Activated CD4-positive, alpha-beta T cell treated with anti-CD3 and anti-CD28 coated beads, Interleukin-2, amount 50 U/mL, for 24 hours (primary cell): ENCODE measurements around the gene NCS1.
"Not testable (repeated sequence)": the region's sequence is repeated elsewhere in the genome, so short reads cannot be mapped to it uniquely, and the experiment has no call there.

Experiments used
- DNase-seq, 2 donors: peaks; one replicate each; pipeline ENCODE4 v3.0.0-alpha.2; 2020; ENCODE audit warnings: low read depth in 1 of 2, low spot score in 1 of 2

The NCS1 gene

DNA sequence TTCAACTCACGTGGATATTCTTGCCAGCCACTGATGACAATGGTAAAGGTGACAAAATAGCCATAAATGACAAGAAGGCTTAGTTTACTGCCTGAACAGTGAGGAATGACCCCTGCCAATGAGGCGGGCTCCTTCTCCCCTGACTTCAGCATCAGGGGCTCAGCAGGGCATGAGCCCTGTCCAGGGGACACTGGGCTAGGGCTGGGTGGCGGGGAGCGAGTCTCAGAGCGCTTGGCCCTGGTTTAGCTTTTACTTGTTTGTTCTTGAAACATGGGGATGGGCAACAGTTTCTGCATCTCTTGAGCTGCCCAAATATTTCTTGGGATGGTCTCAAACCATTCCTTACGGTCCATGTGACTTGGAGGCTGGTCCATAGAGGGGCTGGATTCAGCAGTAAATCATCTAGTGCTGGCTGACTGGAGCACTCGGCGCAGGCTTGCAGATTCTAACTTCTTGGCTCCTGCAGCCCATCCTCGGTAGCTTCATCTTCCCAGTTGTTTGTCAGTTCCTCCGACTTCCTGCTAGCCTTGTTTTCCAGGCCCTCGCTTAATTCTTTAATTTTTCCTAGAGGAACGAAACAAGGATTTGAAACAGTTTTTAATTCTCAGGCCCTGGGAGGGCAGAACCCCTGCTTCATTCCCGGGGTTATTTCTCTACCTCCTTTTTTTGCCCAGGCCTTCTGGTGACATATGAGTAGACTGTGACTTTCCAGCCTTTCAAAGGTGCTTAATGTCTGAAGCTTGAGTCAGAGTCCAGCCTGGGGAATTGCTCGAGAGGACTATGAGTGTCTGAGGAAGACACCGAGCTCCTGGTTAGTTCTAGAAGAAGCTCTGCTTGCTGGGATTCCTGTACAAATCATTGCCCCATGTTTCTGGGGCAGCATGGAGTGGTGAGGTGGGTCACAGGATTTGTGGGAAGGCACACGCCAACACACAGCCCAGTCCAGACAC, 88.9 kb downstream of the NCS1 start:
- no peak for DNase-seq

DNA sequence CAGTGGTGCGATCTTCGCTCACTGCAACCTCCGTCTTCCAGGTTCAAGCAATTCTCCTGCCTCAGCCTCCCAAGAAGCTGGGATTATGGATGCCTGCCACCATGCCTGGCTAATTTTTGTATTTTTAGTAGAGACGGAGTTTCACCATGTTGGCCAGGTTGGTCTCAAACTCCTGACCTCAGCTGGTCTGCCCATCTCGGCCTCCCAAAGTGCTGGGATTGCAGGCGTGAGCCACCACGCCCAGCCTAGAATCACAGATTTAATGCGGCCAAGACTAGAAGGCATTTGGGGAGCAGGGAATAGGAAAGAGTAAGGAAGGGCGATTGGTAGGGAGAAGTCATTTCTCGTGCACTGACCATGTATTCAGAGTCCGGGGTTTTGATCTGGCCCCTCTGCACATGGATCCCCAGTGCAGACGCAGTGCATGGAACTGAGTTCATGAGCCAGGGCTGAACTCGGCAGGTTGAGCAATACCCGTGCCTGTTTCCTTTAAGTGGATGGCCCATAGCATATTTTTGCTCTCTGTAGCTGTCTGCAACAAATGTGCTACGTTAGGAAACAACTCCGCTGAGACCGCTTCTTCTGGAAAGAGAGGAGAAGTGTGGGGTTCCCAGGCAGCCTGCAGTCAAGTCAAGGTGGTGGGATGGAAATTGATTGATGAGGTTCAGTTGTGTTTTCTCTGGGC, 90.0 kb downstream of the NCS1 start:
- no peak for DNase-seq

DNA sequence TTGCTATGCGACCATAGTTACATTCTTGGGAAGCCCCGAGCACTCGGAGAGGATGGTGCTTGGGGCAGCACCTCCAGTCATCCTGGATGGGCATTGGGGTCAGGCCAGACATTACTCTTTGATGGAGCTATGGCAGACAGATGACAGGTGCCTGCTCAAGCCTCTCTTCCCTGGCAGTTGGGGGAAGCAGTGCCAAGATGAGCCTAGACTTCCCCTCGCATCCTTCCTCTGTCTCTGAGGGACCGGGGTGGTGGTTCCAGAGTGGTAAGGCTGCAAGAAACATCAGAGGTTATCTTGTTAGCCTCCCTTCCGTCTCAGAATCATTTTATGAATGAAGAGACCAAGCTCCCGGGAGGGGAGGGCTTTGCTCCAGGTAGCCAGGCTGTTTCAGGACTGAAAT, 90.6 kb downstream of the NCS1 start:
- no peak for DNase-seq

DNA sequence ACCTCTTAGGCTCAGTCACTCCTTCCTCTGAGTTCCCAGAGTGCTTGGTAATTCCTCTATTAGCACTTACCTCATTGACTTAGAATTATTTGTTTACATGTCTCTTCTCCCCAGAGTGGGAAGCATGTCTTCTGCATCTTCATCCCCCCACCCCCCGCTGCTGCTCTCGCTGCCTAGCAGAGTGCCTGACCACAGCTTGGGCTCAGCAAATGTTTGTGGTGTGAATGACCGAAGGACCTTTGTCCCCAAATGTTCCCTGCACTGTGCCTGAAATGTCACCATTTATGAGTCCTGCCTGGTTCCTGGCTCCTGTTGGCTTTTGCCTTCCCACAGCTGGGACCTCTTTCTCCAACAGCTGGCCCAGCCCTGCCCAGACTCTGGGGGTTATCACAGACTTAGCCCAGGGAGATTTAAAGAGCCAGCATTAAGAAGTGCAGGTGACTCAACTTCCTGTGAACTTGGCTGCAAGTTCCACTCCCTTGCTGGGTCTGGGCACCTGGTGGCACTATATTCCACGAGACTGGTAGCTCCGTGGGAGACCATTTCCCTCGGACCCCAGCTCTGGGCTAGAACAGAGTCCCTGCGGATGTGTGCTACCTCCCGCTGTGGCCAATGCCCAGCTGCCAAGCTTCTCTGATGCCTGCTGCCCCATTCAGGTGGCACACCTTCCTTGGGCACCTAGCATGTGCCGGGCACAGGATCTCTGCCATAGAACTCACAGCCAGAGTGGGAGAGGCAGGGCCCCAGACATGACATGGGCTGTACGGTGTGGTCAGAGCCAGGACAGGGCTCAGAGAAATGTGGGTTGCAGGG, 91.6 kb downstream of the NCS1 start:
- no peak for DNase-seq

DNA sequence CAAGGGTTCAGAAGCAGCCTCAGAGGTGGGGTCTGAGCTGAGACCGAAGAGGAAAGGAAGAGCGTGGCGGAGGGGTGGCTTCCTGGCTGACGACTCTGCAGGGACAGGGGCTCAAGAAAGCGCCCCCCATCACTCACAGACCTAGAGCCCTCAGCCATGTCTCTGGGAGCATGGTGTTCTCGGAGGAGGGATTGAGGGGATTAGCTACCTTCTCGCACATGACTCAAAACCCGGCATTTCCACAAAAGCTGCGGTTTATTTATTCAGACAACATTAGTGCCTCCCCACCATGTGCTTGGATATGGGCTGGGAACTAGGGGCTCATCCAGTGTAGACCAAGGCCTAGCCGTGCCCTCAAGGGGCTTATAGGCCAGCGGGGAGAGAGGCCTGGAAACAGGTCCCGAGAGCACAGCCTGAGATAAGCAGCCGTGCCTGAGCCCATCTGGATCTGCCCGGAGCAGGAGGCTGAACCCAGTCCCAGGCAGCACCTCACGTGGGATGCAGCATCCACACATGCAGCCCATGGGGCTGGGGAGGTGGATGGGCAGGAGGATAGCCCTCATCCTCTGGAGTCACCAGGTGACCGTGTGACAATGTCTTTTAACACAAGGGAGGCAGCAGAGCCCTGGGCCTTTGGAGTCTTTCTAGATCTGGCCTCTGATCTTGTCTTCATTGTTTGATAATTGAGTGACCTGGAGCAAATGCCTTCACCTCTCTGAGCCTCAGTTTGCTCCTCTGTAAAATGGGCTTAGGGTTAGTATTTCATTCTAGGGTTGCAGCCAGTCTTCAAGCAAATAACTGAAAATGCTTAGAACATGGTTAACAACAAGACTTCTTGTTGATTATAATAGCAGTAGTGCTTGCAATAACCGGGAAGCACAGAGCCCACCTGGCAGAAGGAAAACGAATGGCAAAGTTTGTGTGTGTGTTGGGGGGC, 92.5 kb downstream of the NCS1 start:
- no peak for DNase-seq

DNA sequence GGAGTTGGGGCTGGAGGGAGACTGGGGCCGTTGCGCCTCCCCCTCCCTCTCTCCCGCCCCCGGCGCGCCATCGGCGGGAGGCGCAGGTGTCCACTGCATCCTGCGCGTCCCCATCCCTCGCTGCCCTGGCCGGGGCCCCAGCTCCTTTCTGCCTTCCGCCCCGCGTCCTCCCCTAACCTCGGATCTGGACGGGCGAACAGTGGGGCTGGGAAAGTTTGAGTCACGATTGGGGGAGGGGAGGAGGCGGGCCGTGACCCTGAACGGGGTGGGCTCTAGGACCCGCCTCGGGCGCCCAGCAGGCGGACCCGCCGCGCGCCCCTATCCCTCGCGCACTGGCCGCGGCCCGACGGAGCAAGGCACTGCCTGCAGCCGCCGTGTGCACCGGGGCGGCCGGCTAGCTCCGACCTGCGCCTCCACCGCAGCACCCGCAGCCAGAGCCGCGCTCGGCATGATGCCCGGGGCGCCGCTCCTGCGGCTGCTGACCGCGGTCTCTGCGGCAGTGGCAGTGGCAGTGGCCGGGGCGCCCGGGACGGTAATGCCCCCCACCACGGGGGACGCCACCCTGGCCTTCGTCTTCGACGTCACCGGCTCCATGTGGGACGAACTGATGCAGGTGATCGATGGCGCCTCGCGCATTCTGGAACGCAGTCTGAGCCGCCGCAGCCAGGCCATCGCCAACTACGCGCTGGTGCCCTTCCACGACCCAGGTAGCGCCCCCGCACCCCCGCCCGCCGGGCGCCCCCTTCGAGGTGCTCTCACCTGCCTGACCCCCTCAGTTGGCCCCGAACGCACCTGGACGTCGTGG, 93.4 kb downstream of the NCS1 start, which contains the start of gene HMCN2:
TSS of gene HMCN2 (plus strand) at position 330 of the 805 bp plus-strand sequence. CDS start at position 449, 119 bp downstream.
- DNase-seq, result no peak

DNA sequence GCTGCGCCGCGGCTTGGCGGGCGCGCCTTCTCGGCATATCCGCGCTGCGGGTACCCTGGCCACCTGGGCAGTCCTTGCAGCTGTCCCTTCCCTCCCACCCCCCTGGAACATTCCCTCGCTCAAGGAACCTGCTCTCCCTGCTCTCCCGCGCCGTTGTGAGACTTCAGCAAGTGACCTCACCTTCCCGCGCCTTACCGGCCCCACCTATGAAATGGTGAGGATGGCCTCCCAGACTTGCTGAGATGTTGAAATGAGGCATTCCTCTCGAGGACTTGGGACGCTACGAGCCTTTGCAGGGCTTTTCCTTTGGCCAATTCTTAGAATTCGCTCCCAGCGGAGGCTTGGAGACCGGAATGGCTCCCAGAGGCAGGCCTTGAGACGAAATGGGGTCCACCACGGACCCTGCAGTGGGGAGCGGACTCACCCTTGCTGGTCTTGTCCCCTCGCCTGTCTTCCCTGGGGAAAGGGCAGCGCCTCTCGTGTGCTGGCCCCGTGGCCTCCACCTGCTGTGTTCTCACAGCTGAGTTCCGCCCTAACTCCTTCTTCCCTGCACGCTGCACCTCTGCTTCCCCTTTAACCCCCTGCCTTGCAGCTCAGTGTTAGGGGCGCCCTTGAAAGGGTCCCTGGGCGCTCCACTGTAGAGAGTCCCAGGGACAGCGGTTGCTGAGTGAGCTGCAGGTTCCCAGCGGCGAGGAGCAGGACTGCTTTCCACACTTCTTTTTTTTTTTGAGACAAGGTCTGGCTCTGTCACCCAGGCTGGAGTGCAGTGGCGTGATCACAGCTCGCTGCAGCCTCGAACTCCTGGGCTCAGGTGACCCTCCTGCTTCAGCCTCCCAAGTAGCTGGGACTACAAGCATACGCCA, 94.3 kb downstream of the NCS1 start:
- no peak for DNase-seq

DNA sequence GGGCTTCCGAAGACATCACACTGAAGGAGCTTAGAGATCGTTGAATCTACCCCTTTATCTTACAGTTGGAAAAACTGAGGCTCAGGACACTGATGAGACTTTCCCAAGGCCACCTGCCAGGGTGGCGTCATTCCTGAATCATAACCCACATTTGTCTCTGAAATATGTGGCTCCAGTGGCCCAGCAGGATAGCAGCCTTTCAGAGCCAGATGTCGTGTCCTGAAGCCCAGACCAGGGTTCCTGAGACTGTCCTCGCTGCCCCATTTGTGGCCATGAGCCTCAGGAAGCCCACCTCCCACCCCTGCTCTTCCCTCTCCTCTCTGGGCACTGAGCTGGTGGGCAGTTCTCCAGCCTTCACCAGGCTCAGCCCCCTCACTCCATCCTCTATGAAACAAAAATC, 95.7 kb downstream of the NCS1 start:
- no peak for DNase-seq

DNA sequence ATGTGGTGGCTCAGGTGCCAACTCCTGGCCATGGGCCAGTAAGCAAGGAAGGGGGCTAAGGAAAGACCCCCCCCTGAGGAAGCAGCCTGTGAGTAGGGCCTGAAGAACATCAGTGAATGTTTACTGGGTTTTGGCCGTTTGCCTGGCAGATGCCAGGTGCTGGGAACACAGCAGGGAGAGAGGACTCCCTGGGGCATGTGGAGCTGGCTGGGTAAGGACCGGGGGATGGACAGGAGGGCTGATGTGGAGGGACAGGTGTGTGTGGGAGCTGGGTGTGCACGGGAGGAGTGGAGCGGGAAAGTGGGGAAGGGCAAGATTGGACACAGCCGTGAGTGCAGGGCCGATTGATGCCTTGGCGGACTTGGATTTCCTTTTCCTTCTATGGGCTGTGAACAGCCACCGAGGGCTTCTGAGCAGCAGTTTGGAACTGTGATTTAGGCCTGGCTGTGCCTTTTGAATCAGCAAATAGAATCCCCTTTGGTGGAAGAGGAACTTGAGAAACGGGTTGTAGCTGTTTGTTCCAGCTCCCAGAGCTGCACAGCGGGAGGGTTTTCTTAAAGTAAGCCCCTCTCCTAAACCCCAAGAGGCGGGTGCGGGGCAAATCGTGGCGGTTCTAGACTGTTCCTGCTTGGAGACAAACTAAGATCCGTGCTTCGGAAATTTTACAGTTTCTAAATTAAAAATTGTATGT, 96.5 kb downstream of the NCS1 start:
- DNase-seq, result no peak

DNA sequence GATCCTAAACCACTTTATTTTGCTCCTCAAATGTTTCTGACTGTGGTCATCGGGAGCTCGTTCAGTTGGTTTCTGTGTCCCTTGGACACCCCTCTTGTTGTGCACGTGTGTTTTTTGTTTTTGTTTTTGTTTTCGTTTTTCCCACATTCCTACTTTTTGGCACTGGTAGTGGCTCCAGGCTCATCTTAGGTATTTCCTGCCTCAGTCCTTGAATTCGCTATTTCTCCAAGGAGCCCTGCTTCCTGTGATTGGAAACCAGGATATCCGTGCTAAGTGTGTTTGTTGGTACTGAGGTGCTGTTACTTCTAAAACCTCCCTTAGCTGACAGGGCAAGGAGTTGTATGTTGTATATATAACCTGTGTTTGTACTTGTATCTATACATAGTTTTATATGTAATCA, 99.3 kb downstream of the NCS1 start:
- DNase-seq, result no peak

DNA sequence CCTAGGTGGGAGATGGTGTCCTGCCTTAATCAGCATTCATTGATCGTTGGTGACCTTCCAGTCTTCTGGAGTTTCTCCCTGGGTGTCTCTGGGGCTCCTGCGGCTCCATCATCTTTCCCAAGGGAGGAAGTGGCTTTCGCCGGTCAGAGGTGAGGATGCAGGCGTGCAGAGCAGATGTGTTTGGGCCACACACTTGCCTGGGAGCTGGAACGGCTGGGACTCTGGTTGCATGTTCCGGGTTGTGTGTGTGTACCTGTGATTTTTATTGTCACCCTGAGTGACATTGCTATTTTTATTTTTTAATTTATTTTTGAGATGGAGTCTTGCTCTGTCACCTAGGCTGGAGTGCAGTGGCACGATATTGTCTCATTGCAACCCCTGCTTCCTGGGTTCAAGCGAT, 103.0 kb downstream of the NCS1 start:
- no peak for DNase-seq

DNA sequence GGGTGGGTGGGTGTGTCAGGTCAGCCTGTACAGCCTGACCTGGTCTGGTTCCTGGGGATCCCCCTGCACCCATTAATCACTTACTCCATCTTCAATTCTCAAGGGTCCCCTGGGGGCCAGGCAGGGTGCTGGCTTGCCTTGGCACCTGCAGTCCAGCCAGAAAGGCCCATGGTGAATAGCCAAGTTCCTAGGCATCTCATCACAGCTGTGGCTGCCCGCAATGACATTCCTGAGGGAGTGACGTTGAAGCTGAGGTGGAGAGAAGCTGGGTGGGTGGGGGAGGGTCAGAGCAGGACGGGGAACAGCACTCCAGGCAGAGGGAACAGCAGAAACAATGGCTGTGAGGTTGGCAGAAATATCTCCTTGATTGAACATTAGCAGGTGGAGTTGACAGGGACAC, 103.9 kb downstream of the NCS1 start:
- DNase-seq, result no peak

DNA sequence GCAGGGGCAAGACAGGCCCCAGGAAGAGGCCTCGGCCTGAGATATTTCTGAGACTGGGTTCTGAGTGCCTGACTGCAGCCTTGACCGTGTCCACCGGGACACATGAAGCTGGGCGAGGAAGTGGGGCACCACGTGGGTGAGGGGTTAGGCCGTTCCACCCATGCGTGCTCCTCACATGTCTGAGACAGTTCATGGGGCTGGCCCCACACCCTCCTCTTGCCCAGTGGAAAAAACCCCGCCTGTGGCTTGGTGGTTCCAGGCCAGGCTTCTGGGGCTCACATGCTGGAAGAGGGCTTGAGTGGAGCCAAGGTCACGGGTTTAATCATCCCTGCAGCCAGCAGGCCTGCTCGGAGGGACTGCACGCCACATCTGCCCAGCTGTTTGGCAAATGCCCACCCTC, 104.8 kb downstream of the NCS1 start:
- no peak for DNase-seq

DNA sequence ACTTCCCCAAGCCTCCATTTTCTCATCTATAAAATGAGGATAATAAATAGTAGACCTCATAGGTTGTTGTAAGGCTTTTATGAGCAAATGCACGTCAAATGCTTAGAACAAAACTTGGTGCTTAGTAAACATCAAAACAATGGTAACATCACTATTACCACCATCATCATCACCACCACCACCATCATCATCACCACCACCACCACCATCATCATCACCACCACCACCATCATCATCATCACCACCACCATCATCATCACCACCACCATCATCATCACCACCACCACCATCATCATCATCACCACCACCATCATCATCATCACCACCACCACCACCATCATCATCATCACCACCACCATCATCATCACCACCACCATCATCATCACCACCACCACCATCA, 105.3 kb downstream of the NCS1 start:
- not testable (repeated sequence) for DNase-seq

DNA sequence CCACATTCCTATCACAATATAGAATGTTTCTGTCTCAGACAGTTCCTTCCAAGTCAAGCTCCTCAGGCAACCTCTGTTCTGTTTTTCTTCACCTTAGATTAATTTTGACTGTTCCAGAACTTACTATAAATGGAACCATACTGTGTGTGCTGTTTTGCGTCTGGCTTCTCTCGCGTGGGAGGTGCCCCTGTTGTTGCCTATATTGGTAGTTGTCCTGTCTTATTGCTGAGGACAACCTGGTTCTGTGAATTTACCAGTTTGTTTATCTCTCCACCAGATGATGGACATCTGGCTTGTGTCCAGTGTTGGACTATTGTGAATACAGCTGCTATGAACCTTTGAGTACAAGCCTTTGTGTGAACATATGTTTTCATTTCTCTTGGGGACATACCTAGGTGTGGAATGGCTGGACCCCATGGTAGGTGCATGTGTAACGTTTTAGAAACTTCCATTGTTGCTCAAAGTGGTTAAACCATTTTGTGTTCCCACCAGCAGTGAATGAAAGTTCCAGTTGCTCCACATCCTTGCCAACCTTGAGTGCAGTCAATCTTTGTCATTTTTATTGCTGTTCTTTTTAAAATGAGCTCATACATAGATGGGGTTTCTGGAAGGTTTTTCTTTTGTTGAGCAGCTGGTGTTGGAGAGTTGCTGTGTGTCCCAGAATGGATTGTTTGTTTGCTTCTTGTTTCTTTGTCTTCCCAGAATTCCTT, 111.5 kb downstream of the NCS1 start:
- no peak for DNase-seq

DNA sequence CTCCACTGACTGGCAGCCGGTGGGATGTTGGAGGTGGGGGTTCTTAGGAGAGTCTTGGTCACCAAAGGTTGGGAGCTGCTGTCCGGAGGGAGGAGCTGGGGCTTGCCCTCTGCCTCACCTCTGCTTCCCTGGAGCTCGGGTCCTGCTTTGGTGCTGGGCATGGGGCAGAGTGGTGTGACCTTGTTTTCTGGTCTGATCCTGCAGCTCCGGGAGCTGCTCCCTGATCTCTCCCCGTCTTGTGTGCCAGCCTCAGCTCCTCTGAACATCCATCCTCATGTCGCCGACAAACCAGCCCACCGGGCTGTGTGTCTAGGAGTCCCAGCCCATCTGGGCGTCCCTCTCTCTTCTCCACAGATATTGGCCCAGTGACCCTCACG, 112.0 kb downstream of the NCS1 start:
- DNase-seq, result no peak

DNA sequence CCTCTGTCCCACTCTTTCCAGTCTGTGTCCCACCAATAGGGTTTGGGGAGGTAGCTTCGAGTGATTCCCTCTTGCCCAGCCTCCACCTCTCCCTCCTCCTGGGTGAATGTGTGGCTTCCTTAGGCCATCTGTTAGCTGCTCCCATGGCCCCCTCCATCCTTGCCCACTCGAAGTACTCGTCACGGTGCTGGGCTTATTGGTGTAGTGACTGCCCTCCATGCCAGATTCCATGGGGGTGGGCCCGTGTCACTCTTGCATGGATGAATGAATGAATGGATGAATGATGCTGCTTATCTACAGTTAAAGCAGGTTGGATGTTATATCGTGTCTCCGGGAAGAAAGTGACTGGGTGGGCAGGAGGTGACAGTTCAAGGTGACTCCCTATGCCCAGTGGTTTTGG, 112.5 kb downstream of the NCS1 start:
- no peak for DNase-seq

DNA sequence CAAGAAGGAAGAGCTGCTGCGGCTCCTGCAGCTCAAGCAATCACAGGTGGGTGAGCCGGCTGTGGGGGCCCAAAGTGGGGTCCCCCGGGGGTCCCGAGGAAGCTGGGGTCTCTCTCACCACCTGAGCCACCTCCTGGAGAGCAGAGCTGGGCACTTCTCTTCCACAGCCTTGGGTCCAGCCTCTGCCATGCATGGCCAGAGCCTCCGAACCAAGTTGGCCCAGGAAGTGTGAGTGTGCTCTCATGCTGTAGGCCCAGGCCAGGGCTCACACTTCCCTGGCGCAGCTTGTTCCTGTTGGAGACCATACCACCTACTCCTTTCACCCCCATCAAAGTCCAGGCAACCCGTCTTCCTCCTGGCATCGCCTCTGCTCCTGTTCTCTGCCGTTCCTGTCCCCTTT, 113.1 kb downstream of the NCS1 start:
- no peak for DNase-seq
